ENCODE measurements around the gene S100A10. TPM values are rescaled to one million over a fixed set of nuclear protein-coding genes. Genes with fewer than 3 reads are reported as not detected.

S100A10 gene
- total and polyA plus RNA-seq, 2 of the 4 experiments (the other 2 are of a cell fraction) = 86.0 to 277 TPM

DNA sequence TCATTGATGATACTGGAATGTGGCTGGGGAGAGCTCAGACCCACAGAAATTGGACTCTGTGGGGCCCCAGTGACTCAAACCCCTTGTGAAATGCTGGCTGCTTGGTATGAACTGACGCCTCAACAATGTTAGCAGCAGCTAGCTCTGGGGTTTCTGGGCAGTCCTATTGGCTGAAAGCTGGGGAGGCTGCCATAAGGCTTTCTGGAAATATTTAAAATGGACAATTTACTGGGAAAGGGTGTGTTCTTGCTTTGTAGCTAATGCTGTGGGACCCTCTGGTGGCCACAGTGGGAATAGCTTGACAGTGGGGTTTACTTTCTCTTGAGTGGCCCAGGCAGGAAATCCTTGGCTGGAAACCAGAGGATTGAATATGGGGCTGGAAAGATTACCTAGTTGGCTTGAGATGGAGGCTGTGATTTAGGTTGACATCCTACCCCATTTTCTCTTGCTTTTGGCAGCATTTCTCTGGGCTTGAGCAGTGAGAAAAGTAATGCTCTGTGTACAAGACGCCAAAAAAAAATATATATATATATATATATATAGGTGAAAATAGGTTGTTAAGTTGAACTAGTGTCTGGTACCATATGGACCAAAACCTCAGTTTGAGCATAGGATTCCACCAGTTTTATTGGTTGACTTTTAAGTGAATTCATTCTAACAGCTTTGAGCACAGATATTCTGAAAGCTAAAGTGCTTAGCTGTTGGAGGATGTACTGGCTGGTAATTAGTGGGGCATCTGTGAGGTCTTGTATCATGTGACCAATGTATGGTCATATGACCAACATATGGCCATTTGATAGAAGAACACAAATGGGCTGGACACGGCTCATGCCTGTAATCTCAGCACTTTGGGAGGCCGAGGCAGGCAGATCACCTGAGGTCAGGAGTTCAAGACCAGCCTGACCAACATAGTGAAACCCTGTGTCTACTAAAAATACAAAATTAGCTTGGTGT is 8.2 kb upstream of the S100A10 start:
- CTCF ChIA-PET = interaction anchor here (0.5 to 5.8 kb wide), 23 partner anchors 9 to 267 kb away, joined by 3 to 67 read pairs (median 4); partner anchors contain the start of genes S100A10 and THEM4
- Histone ChIP-seq H3K18ac (ENCODE audit: low read depth, low read length) (no peak overlapping the region), H3K79me1 (ENCODE audit: low read depth in 1 of 2, low read length in 2 of 2) (no peaks in the 10 kb centered on the region), H3K27me3 (ENCODE audit: control insufficient read depth, insufficient read depth, low read length) (peaks cover 27% of the 10 kb centered on the region), H4K20me1 (ENCODE audit: insufficient read depth, low read length) (no peaks in the 10 kb centered on the region), H2BK120ac (ENCODE audit: low read depth, low read length) (peak overlapping the region; percentile 10; the same call in 1 of the 2 replicates), H3K4me1 (ENCODE audit: control insufficient read depth, insufficient read depth, low read length) (peaks cover 2% of the 10 kb centered on the region; the same call in 1 of the 2 replicates), H3K4me3 (ENCODE audit: insufficient read depth, low read depth, low read length) (no peak overlapping the region), H3K9me1 (ENCODE audit: insufficient read depth, low read length) (no peaks in the 10 kb centered on the region), H2AFZ (replicated peaks; ENCODE audit: low read length, poor library complexity) (peak overlapping the region; percentile 76), H3K4ac (ENCODE audit: low read depth, low read length) (no peak overlapping the region), H3K9me3 (ENCODE audit: control insufficient read depth, insufficient read depth, low read length) (0 out of 2 replicates have a peak, but pooled peaks cover 3% of the 10 kb centered on the region), H3K9ac (ENCODE audit: low read depth, low read length) (no peak overlapping the region), H2BK20ac (ENCODE audit: low read depth, low read length) (no peak overlapping the region), H3K56ac (ENCODE audit: extremely low read depth, insufficient read depth, low read length) (no peak overlapping the region), H3K36me3 (ENCODE audit: control insufficient read depth, insufficient read depth, low read length) (no peaks in the 10 kb centered on the region), H3K14ac (replicated peaks; ENCODE audit: low read depth, low read length) (no peak overlapping the region), H4K8ac (ENCODE audit: low read depth in 2 of 2, low read length in 2 of 2) (peak overlapping the region in 1 of 2 experiments; percentile 32; a peak in 2 of 4 replicates), H4K5ac (ENCODE audit: low read depth, low read length) (no peak overlapping the region), H2BK5ac (ENCODE audit: low read depth, low read length, poor library complexity, severe bottlenecking) (no peak overlapping the region), H2BK15ac (ENCODE audit: low read depth, low read length) (no peak overlapping the region), H3K23ac (ENCODE audit: low read depth, low read length) (no peak overlapping the region), H4K91ac (ENCODE audit: insufficient read depth, low read depth, low read length) (no peak overlapping the region), H2AK9ac (replicated peaks; ENCODE audit: low read depth, low read length, poor library complexity) (no peak overlapping the region), H3K27ac (ENCODE audit: insufficient read depth, low read length) (no peak overlapping the region; the same call in 1 of the 2 replicates), H2AK5ac (ENCODE audit: low read depth, low read length) (no peak overlapping the region), H3K4me2 (ENCODE audit: low read depth, low read length) (peak overlapping the region; percentile 49)
- WGBS, 2 experiments (ENCODE audit: extremely low coverage in 2 of 2, insufficient read length in 1 of 2) = no CpG with 5 or more reads among the region's 4 CpGs
- in situ Hi-C loops (cut with MboI; ENCODE audit: low sequenced_read_pairs) (loop anchor here (10.0 kb wide), 1 partner anchor 117 kb away; no protein-coding TSS in a partner anchor), intact Hi-C loops (cut with micrococcal nuclease) (loop anchor here (1.0 to 5.0 kb wide), 5 partner anchors 34 to 240 kb away; partner anchors contain the start of genes MRPL9 and THEM4), dilution Hi-C loops (cut with HindIII; ENCODE audit: low sequenced_read_pairs, unreplicated experiment) (loop anchor here (25.0 kb wide), 1 partner anchor 90 kb away; the partner anchor contains the start of gene THEM4)
- POLR2A ChIA-PET (ENCODE audit: unreplicated experiment) = interaction anchor here (0.8 kb wide), 1 partner anchor 10 kb away, joined by 3 read pairs; no protein-coding TSS in a partner anchor
- ATAC-seq (ENCODE audit: low read depth) (peak; percentile 96), DNase-seq (peak; percentile 98)
- no TSS peak for BruUV-seq (replicated peaks)
- 0 out of 2 replicates have a peak, but pooled peaks have one; percentile 17 for TF ChIP-seq RFX5 (IDR thresholded peaks at IDR 0.05; ENCODE audit: low read depth, low read length)
- peak; percentile 78; the same call in 1 of the 2 replicates for TF ChIP-seq FOS (IDR thresholded peaks at IDR 0.05; ENCODE audit: low read depth, low read length)
- TF ChIP-seq POLR2A (IDR thresholded peaks at IDR 0.05; ENCODE audit: low read depth, low read length) = no peak
- TF ChIP-seq CHD1 (IDR thresholded peaks at IDR 0.05; ENCODE audit: low read depth, low read length) = no peak
- TF ChIP-seq BHLHE40 (IDR thresholded peaks at IDR 0.05; ENCODE audit: low read depth, low read length) = no peak
- peak; percentile 95 for TF ChIP-seq SMC3 (IDR thresholded peaks at IDR 0.05; ENCODE audit: low read depth, low read length)
- TF ChIP-seq RAD21 (IDR thresholded peaks at IDR 0.05; ENCODE audit: low read length) = peak; percentile 96
- peak; percentile 88 for TF ChIP-seq CEBPB (IDR thresholded peaks at IDR 0.05; ENCODE audit: low read depth, low read length)
- TF ChIP-seq NFE2L2 (IDR thresholded peaks at IDR 0.05; ENCODE audit: low read depth, low read length) = no peak
- TF ChIP-seq MXI1 (IDR thresholded peaks at IDR 0.05; ENCODE audit: borderline replicate concordance, low read depth, low read length) = no peak
- TF ChIP-seq, protein P1, sequence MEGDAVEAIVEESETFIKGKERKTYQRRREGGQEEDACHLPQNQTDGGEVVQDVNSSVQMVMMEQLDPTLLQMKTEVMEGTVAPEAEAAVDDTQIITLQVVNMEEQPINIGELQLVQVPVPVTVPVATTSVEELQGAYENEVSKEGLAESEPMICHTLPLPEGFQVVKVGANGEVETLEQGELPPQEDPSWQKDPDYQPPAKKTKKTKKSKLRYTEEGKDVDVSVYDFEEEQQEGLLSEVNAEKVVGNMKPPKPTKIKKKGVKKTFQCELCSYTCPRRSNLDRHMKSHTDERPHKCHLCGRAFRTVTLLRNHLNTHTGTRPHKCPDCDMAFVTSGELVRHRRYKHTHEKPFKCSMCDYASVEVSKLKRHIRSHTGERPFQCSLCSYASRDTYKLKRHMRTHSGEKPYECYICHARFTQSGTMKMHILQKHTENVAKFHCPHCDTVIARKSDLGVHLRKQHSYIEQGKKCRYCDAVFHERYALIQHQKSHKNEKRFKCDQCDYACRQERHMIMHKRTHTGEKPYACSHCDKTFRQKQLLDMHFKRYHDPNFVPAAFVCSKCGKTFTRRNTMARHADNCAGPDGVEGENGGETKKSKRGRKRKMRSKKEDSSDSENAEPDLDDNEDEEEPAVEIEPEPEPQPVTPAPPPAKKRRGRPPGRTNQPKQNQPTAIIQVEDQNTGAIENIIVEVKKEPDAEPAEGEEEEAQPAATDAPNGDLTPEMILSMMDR (conservative IDR thresholded peaks at IDR 0.05; ENCODE audit: low read depth, low read length) = peak; percentile 98
- no peak for TF ChIP-seq RCOR1 (IDR thresholded peaks at IDR 0.05; ENCODE audit: insufficient replicate concordance, low read length)
- TF ChIP-seq, protein P2, sequence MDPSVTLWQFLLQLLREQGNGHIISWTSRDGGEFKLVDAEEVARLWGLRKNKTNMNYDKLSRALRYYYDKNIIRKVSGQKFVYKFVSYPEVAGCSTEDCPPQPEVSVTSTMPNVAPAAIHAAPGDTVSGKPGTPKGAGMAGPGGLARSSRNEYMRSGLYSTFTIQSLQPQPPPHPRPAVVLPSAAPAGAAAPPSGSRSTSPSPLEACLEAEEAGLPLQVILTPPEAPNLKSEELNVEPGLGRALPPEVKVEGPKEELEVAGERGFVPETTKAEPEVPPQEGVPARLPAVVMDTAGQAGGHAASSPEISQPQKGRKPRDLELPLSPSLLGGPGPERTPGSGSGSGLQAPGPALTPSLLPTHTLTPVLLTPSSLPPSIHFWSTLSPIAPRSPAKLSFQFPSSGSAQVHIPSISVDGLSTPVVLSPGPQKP (IDR thresholded peaks at IDR 0.05; ENCODE audit: borderline replicate concordance, low read depth, low read length) = no peak
- TF ChIP-seq MAZ (IDR thresholded peaks at IDR 0.05; ENCODE audit: borderline replicate concordance, low read depth, low read length) = peak; percentile 27; the same call in 1 of the 2 replicates

Measured in IMR-90 (cell line).